Stimulated activated CD4-positive, alpha-beta T cell treated with anti-CD3 and anti-CD28 coated beads, Interleukin-1b, Interleukin-23, amount 100 ng/mL, for 4 hours (primary cell): ENCODE measurements around the gene ZAR1.
"Not testable (repeated sequence)": the region's sequence is repeated elsewhere in the genome, so short reads cannot be mapped to it uniquely, and the experiment has no call there.

ENCODE experiments used
- DNase-seq, 2 donors: peaks; one replicate each; pipeline ENCODE4 v3.0.0-alpha.2; 2020; ENCODE audit warnings: low read depth in 2 of 2

Gene ZAR1, protein sequence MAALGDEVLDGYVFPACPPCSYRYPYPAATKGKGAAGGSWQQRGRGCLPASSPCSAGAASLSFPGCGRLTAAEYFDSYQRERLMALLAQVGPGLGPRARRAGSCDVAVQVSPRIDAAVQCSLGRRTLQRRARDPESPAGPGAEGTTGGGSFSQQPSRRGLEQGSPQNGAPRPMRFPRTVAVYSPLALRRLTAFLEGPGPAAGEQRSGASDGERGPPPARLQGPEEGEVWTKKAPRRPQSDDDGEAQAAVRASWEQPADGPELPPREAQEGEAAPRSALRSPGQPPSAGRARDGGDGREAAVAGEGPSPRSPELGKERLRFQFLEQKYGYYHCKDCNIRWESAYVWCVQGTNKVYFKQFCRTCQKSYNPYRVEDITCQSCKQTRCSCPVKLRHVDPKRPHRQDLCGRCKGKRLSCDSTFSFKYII

DNA sequence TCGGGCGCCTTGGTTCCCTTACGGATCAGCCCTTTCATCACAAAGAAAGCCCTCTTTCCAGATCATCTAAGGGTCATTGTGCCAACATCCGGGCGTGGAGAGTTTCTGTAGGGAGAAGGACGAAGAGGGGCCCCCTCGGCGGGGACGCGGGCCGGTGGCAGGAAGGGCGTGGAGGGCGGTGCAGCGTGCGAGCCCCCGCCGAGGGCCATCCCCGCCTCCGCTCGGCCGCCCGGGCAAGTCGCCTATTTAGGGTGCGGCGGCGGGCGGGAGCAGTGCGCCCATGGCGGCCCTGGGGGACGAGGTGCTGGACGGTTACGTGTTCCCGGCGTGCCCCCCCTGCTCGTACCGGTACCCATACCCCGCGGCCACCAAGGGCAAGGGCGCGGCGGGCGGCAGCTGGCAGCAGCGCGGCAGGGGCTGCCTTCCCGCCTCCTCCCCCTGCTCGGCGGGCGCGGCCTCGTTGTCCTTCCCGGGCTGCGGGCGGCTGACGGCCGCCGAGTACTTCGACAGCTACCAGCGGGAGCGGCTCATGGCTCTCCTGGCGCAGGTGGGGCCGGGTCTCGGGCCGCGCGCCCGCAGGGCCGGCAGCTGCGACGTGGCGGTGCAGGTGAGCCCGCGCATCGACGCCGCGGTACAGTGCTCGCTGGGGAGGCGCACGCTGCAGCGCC lies at the start of gene ZAR1:
TSS of gene ZAR1 (plus strand) at position 241 of the 668 bp plus-strand sequence. CDS start at position 281, 40 bp downstream.
- no peak for DNase-seq

- not testable (repeated sequence) for DNase-seq
Observed at GRCh38 chr4:48440914-48441313, 49.1 kb upstream of the ZAR1 start.

- no peak for DNase-seq
Observed at GRCh38 chr4:48445704-48446103, 44.3 kb upstream of the ZAR1 start.

GRCh38 chr4:48446642-48447041 lies 43.4 kb upstream of the ZAR1 start:
- no peak for DNase-seq

DNA sequence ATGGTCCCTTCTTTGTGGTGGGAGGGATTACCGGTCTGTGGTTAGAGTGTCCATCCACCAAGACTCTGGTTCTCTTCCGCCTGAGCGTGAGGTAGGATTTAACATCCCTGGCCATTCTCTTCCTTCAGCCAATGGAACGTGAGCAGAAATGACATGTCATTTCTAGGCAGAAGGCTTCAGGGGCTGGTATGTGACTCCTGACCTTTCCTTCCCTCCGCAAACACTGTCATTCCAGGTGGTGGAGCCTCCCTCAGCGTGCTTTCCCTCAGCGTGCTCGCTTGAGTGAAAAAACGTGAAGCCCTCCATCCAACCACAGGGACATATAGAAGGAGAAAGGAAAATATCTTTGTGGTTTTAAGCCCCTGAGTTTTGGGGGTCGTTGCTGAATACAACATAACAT lies 40.9 kb upstream of the ZAR1 start:
- no peak for DNase-seq

DNA sequence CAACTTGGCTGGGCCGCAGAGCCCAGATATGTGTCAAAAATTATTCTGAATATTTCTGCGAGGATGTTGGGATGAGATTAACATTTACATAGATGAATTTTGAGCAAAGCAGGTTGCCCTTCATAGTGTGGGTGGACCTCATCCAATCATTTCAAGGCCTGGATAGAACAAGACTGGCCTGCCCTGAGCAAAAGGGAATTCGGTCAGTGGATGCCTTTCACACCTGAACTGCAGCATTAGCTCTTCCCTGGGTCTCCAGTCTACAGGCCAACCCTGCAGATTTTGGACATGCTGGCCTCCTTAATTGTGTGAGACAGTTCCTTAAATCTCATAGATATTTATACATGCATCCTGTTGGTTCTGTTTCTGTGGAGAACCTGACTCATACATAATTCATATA lies 39.3 kb upstream of the ZAR1 start:
- no peak for DNase-seq

DNA sequence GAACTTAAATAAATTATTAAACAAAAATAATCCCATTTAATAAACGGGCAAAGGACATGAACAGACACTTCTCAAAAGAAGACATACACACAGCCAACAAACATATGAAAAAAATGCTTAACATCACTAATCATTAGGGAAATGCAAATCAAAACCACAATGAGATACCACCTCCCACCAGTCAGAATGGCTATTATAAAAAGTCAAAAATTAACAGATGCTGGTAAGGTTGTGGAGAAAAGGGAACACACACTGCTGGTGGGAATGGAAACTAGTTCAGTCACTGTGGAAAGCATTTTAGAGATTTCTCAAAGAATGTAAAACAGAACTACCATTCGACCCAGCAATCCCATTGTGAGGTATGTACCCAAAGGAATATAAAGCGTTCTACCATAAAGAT lies 38.4 kb upstream of the ZAR1 start:
- DNase-seq, result not testable (repeated sequence)

- no peak for DNase-seq
Observed at GRCh38 chr4:48454591-48454990, 35.5 kb upstream of the ZAR1 start.

DNA sequence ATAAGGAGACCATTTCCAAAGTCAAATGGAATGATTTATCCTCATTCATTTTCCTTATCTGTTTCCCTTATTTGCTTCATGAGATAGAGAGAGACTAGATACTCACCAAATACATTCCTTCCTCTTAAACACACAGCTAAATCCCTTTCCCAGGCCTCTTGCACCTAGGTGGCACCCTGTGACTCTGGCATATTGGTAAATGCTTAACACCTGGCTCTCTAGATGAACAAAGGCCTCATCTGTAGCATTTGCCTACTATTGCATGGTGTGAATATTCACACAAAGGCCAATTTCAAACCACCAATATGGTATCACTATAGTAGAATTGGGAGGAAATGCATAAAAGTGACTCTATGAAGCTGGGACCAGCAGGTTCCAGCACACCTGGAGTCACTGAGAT lies 29.1 kb upstream of the ZAR1 start:
- no peak for DNase-seq

DNA sequence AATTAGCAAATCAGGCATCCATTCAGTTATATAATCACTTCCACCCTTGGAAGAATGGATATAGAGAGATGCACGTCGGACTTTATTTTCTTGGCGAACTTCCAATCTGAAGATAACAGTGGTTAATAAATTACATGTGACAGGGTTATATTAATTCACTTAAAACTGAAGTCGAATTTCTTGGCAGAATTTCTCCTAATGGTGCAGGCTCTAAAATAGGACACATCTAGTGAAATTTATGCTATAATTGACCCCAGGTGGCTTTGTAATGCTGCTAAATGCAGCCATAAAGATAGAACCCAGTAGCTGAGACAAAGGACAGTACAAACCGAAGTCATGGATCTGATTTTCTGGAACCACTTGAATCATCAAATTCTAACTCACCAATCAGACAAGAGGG lies 27.7 kb upstream of the ZAR1 start:
- DNase-seq, result no peak

DNA sequence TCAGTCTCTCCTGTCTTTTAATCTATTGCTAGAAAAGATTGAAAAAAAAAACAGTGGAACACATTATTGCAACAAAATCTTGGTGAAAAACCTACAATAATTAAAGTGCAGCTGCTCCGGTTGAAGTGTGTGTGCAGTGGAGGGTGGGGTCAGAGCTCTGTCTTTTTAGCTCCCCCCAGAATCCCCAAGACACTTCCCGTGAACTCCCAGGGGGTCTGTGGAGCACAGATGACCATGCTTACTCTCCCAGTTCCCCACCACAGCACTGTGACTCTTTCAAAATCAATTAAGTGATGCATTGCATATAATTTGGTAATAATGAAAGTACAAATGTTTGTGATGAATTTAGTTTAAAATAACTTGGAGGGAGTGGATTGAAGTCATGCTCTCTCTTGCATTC lies 22.6 kb upstream of the ZAR1 start:
- DNase-seq, result no peak

- DNase-seq, result no peak
Observed at GRCh38 chr4:48467891-48468290, 22.2 kb upstream of the ZAR1 start.

DNA sequence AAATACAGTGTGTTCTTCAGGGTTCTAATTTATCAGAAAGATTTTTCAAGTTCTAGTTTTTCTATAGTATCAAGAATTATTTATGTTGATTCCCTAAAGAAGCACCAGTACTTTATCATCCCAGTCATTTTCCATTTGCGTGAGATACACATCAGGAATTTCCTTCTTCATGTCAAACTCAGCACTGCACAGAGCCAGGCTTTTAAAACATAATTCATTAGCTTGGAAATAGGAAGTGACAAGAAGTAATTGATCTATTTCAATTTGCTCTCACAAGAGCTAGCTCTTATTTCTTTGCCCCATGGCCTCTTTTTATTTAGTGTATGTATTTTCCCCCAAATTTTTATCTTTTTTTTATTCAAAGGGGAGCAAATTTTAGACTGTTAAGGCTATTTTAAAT lies 19.9 kb upstream of the ZAR1 start:
- DNase-seq, result no peak

DNA sequence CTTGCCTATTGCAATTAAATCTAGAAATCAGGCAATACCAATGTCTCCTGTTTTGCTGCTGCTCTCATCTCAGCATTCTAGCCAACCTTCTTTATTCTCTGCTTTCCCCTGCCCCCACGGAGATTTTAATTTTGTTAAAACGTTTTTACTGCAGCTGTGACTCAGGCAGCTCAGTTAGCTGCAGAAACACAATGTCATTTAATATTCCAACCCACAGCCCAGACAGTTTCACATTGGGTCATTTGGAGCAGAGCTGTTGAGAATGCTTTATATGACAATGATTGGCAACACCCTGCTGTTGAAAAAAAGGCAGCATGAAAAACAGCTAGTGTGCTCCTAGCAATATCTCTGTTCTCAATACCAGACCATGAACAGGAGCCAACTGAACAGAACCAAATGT lies 19.5 kb upstream of the ZAR1 start:
- DNase-seq, result no peak

GRCh38 chr4:48472794-48473193 lies 17.3 kb upstream of the ZAR1 start:
- DNase-seq, result no peak

GRCh38 chr4:48475770-48476169 lies 14.3 kb upstream of the ZAR1 start:
- no peak for DNase-seq

GRCh38 chr4:48478273-48478672 lies 11.8 kb upstream of the ZAR1 start:
- DNase-seq, result no peak

DNA sequence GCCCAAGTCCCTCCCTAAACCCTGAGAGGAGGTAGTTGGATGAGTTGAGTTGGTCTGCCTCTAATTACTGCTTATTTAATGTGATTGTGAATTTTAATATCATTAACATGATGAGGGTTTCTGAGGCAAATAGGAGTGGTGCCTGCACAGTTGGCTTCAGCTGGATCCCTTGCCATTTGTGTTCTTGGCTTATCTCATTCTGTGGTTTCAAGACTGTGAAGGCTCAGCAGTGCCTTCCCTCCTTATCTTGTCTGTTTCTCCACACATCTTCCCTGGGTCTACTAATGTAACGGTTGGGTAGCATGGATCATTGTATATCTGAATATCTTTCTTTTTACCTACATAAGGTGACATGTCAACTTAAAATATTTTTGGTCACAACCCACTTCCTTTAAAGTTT lies 8.5 kb upstream of the ZAR1 start:
- no peak for DNase-seq

DNA sequence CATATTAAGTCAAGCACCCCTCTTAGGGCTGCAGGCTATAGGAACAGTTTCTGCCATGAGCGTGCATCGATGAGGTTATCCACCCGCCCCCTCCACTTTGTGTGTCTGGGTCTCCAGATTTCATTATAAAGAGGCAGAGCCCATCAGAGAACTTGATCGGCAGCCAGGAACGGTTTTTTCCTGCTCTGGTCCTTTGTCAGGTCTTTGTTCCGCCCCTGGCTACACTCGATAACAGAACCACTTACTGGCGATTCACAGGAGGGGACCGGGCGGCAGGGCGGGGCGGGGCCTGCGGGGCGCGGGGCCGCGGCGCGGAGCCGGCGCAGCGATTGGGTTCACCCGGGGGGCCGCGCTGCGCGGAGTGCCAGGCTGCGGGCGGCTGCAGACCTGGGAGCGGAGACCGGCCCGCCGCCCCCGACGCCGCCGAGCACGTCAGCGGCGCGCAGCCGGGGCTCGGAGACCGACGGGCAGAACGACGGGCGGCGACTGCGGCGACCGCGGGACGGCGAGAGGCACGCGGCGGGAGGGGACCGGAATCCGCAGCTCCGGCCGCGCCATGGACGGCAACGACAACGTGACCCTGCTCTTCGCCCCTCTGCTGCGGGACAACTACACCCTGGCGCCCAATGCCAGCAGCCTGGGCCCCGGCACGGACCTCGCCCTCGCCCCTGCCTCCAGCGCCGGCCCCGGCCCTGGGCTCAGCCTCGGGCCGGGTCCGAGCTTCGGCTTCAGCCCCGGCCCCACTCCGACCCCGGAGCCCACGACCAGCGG lies 6.9 kb upstream of the ZAR1 start, which contains the start of gene SLC10A4:
TSS of gene SLC10A4 (plus strand) at position 338 of the 771 bp plus-strand sequence. CDS start at position 557, 219 bp downstream.
- DNase-seq, result no peak

DNA sequence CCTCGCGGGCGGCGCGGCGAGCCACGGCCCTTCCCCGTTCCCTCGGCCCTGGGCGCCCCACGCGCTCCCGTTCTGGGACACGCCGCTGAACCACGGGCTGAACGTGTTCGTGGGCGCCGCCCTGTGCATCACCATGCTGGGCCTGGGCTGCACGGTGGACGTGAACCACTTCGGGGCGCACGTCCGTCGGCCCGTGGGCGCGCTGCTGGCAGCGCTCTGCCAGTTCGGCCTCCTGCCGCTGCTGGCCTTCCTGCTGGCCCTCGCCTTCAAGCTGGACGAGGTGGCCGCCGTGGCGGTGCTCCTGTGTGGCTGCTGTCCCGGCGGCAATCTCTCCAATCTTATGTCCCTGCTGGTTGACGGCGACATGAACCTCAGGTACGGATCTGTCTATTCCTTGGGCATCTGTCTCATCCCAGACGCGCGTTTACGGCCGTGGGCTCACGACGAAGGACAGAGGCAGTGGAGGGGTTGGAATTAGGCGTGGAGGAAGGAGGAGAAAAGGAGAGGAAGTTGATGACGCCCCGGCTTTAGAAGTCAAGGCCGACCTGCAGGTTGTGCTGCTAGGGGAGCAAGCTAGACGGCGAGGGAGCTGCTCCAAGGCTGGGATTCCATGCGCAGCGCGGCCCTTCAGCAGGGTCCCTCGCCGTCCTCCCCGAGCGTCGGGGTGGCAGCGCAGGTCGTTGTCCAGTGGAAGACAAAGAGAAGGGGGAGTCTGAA lies 6.1 kb upstream of the ZAR1 start:
- DNase-seq, result no peak

DNA sequence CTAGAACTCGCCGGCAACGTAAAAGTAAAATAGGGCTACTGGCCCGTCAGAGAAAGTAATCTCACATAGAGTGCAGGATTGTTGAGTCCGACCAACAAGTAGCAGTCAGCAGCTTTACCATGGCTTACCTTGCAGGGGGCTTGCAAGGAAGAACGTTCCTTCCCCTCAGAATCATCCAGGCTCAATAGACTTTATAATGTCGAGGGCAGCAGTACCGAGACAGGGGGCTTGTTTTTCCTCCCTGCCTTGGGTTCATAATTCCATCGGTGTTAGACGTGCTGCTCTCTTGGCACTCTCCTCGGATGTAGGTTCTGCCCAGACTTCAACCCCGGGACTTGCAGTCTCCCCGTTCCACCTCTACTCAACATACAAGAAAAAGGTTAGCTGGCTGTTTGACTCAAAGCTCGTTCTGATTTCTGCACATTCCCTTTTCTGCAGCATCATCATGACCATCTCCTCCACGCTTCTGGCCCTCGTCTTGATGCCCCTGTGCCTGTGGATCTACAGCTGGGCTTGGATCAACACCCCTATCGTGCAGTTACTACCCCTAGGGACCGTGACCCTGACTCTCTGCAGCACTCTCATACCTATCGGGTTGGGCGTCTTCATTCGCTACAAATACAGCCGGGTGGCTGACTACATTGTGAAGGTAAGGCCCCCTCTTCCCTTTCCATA lies 5.4 kb upstream of the ZAR1 start:
- DNase-seq, result no peak
